ENCODE results near the gene VPS33B. TPM values are rescaled to one million over a fixed set of nuclear protein-coding genes. Genes with fewer than 3 reads are reported as not detected.

Gene VPS33B
- total and polyA plus RNA-seq, 2 experiments from 2014 or later = 8.8 to 15.2 TPM

DNA sequence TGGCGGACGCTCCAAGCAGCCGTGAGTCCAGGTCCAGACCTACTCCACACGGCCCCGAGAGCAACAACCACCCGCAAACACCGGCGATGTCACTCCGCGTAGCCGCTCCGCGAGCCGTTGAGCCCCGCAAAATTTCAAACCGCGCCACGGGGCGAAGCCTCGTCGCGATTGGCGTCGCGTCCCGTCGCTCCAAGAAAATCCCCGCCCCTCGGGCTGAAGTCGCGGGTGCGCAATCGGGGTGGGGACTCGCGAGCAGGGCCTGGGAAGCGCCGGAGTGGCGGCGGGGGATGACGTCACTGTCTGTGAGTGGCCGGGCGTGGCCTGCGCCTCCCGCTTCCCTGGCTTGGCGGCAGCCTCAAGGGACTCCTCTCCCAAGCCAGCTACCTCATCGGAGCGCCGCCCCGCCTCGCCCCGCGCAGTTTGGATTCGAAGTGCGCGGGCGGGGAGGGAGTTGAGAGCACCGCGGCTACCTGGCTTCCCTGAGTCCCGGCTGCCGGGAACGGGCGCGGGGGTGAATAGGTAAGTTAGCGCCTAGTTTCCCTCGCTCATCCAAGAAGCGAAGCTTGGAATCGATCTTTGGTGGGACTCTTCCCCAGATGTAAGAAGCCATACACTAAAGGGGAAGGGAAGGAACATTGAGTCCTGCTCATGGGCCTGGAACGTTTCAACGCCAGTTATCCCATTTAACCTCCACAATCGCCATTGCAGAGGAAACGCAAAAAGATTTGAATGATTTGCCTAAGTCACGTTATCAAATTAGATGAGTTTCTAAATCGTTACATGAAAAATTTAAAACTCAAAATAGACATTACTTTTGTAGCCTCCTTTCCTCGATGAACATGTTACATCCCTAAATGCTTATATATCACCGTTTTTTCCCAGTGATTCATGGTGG, 27.7 kb downstream of the VPS33B start, which contains the start of gene PRC1:
Gene PRC1 (minus strand): TSS at position 119 of the 895 bp plus-strand sequence. CDS start 118 bp downstream, at position 1.
- peak; percentile 98 for TF ChIP-seq CREB1 (CRISPR knock-in tag; IDR thresholded peaks at IDR 0.05; ENCODE audit: low read depth)
- peak; percentile 94 for TF ChIP-seq POLR2AphosphoS5 (IDR thresholded peaks at IDR 0.05; ENCODE audit: low read depth)
- TF ChIP-seq JUNB (IDR thresholded peaks at IDR 0.05; ENCODE audit: unreplicated experiment) = no peak
- H3K36me3 Mint-ChIP-seq (ENCODE audit: low read depth) = peaks cover 31% of the 10 kb centered on the region
- ATAC-seq (peak; percentile 96), DNase-seq (ENCODE audit: low spot score) (peak; percentile 99)
- H3K27me3 Mint-ChIP-seq (ENCODE audit: insufficient read depth, low read depth, poor library complexity) = peaks cover 8% of the 10 kb centered on the region
- Histone ChIP-seq H3F3A (replicated peaks; ENCODE audit: low read depth) (peaks cover 4% of the 10 kb centered on the region; the same call in 1 of the 2 replicates), H3K4me3 (peak within 1 kb of the TSS; percentile 65), H3K27me3 (ENCODE audit: insufficient read depth) (no peaks in the 10 kb centered on the region), H3K27ac (ENCODE audit: low read depth) (peak within 1 kb of the TSS; percentile 95), H3K36me3 (ENCODE audit: insufficient read depth) (peaks cover 8% of the 10 kb centered on the region; the same call in 1 of the 2 replicates), H3K79me2 (replicated peaks; ENCODE audit: insufficient read depth) (peaks cover 60% of the 10 kb centered on the region), H4K20me1 (replicated peaks; ENCODE audit: insufficient read depth) (peaks cover 21% of the 10 kb centered on the region), H3K9me2 (ENCODE audit: insufficient read depth) (no peaks in the 10 kb centered on the region), H2AFZ (peak within 1 kb of the TSS; percentile 84; the same call in 1 of the 2 replicates), H3K4me1 (ENCODE audit: insufficient read depth) (peaks cover 11% of the 10 kb centered on the region; the same call in 1 of the 2 replicates), H3K4me2 (peak within 1 kb of the TSS; percentile 85)
- H3K9me3 Mint-ChIP-seq = no peaks in the 10 kb centered on the region; the same call in 2 of the 3 replicates
- peak within 1 kb of the TSS; percentile 99 for H3K4me3 Mint-ChIP-seq
- peak within 1 kb of the TSS; percentile 99 for H3K27ac Mint-ChIP-seq
- H3K4me1 Mint-ChIP-seq = peaks cover 15% of the 10 kb centered on the region

DNA sequence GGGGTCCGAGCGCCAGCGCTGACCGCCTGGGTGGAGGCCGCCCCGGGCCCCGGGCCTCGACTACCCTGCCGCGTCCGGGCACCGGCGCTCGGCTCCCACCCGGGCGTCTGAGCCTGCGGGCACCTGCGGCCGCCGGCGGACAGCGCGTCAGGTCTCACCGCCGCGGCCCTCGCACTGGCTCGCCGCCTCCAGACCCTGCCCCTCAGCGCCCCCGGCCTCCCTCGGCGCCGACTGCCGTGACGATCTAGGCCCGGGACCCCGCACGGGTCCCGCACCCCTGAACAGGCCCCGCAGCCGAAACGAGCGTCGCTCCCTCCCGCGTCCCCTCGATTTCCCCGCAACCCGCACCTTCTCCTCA, 28.4 kb downstream of the VPS33B start:
- H3K27ac ChIP-seq (ENCODE audit: low read depth) = no peak overlapping the region
- no peak for TF ChIP-seq ZNF331 (CRISPR knock-in tag; IDR thresholded peaks at IDR 0.05; ENCODE audit: low read depth)
- no peak for TF ChIP-seq EZH2phosphoT487 (IDR thresholded peaks at IDR 0.05; ENCODE audit: unreplicated experiment)
- H3K9me2 ChIP-seq (ENCODE audit: insufficient read depth) = no peaks in the 10 kb centered on the region
- peaks cover 4% of the 10 kb centered on the region; the same call in 1 of the 2 replicates for H3F3A ChIP-seq (replicated peaks; ENCODE audit: low read depth)
- H2AFZ ChIP-seq = peak overlapping the region; percentile 84; the same call in 1 of the 2 replicates
- Mint-ChIP-seq H3K36me3 (ENCODE audit: low read depth) (peaks cover 25% of the 10 kb centered on the region), H3K9me3 (no peaks in the 10 kb centered on the region; the same call in 2 of the 3 replicates), H3K27me3 (ENCODE audit: insufficient read depth, low read depth, poor library complexity) (peaks cover 8% of the 10 kb centered on the region), H3K27ac (peak overlapping the region; percentile 99), H3K4me3 (peak overlapping the region; percentile 99), H3K4me1 (peaks cover 15% of the 10 kb centered on the region)
- H3K79me2 ChIP-seq (replicated peaks; ENCODE audit: insufficient read depth) = peaks cover 66% of the 10 kb centered on the region
- ATAC-seq (peak; percentile 52), DNase-seq (ENCODE audit: low spot score) (peak; percentile 31)
- H4K20me1 ChIP-seq (replicated peaks; ENCODE audit: insufficient read depth) = peaks cover 27% of the 10 kb centered on the region
- peak overlapping the region; percentile 65 for H3K4me3 ChIP-seq
- no peaks in the 10 kb centered on the region for H3K27me3 ChIP-seq (ENCODE audit: insufficient read depth)
- H3K36me3 ChIP-seq (ENCODE audit: insufficient read depth) = peaks cover 5% of the 10 kb centered on the region; the same call in 1 of the 2 replicates
- peaks cover 13% of the 10 kb centered on the region for H3K4me1 ChIP-seq (ENCODE audit: insufficient read depth)
- peak overlapping the region; percentile 85 for H3K4me2 ChIP-seq

- no peaks in the 10 kb centered on the region for H3K27me3 ChIP-seq (ENCODE audit: insufficient read depth)
- no peaks in the 10 kb centered on the region for H3K36me3 ChIP-seq (ENCODE audit: insufficient read depth)
- H3K27ac ChIP-seq (ENCODE audit: low read depth) = no peak overlapping the region
- H3K79me2 ChIP-seq (replicated peaks; ENCODE audit: insufficient read depth) = peaks cover 87% of the 10 kb centered on the region
- no peaks in the 10 kb centered on the region for H3K9me2 ChIP-seq (ENCODE audit: insufficient read depth)
- H3K36me3 Mint-ChIP-seq (ENCODE audit: low read depth) = peaks cover 6% of the 10 kb centered on the region; the same call in 2 of the 3 replicates
- DNase-seq (ENCODE audit: low spot score) (no peak), ATAC-seq (no peak)
- no peaks in the 10 kb centered on the region; the same call in 1 of the 2 replicates for H3F3A ChIP-seq (replicated peaks; ENCODE audit: low read depth)
- peaks cover 21% of the 10 kb centered on the region for H3K4me1 ChIP-seq (ENCODE audit: insufficient read depth)
- no peak overlapping the region for H2AFZ ChIP-seq
- H3K9me3 Mint-ChIP-seq = no peaks in the 10 kb centered on the region; the same call in 2 of the 3 replicates
- no peak overlapping the region for H3K4me3 ChIP-seq
- H4K20me1 ChIP-seq (replicated peaks; ENCODE audit: insufficient read depth) = peaks cover 50% of the 10 kb centered on the region
- peaks cover 28% of the 10 kb centered on the region for H3K4me1 Mint-ChIP-seq
- peak overlapping the region; percentile 28; the same call in 1 of the 2 replicates for H3K27ac Mint-ChIP-seq
- H3K4me3 Mint-ChIP-seq = peak overlapping the region; percentile 4; the same call in 2 of the 3 replicates
- no peak overlapping the region for H3K4me2 ChIP-seq
- peaks cover 8% of the 10 kb centered on the region for H3K27me3 Mint-ChIP-seq (ENCODE audit: insufficient read depth, low read depth, poor library complexity)
- no peak for TF ChIP-seq ZNF331 (CRISPR knock-in tag; IDR thresholded peaks at IDR 0.05; ENCODE audit: low read depth)
- no peak for TF ChIP-seq CTCF (conservative IDR thresholded peaks at IDR 0.05; ENCODE audit: low read depth in 2 of 2)
- TF ChIP-seq, protein P1, sequence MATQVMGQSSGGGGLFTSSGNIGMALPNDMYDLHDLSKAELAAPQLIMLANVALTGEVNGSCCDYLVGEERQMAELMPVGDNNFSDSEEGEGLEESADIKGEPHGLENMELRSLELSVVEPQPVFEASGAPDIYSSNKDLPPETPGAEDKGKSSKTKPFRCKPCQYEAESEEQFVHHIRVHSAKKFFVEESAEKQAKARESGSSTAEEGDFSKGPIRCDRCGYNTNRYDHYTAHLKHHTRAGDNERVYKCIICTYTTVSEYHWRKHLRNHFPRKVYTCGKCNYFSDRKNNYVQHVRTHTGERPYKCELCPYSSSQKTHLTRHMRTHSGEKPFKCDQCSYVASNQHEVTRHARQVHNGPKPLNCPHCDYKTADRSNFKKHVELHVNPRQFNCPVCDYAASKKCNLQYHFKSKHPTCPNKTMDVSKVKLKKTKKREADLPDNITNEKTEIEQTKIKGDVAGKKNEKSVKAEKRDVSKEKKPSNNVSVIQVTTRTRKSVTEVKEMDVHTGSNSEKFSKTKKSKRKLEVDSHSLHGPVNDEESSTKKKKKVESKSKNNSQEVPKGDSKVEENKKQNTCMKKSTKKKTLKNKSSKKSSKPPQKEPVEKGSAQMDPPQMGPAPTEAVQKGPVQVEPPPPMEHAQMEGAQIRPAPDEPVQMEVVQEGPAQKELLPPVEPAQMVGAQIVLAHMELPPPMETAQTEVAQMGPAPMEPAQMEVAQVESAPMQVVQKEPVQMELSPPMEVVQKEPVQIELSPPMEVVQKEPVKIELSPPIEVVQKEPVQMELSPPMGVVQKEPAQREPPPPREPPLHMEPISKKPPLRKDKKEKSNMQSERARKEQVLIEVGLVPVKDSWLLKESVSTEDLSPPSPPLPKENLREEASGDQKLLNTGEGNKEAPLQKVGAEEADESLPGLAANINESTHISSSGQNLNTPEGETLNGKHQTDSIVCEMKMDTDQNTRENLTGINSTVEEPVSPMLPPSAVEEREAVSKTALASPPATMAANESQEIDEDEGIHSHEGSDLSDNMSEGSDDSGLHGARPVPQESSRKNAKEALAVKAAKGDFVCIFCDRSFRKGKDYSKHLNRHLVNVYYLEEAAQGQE (IDR thresholded peaks at IDR 0.05; ENCODE audit: unreplicated experiment) = no peak
- TF ChIP-seq ZNF114 (CRISPR knock-in tag; IDR thresholded peaks at IDR 0.05) = no peak
- no peak for TF ChIP-seq CREB1 (CRISPR knock-in tag; IDR thresholded peaks at IDR 0.05; ENCODE audit: low read depth)
- no peak for TF ChIP-seq STAT1 (IDR thresholded peaks at IDR 0.05; ENCODE audit: unreplicated experiment)
- no peak for TF ChIP-seq POLR2AphosphoS5 (IDR thresholded peaks at IDR 0.05; ENCODE audit: low read depth)
Measured at GRCh38 chr15:90991587-90992285, 30.7 kb downstream of the VPS33B start.

All from GM23338 (cell line).